ENCODE data around the gene RDH5.
"Not testable (repeated sequence)": the region's sequence is repeated elsewhere in the genome, so short reads cannot be mapped to it uniquely, and the experiment has no call there.

Gene RDH5

GRCh38 chr12:55748230-55748993 lies 28.2 kb downstream of the RDH5 start:
- no peak for DNase-seq

- DNase-seq: no peak
Measured at GRCh38 chr12:55755246-55755645, 35.1 kb downstream of the RDH5 start.

- DNase-seq: no peak
Measured at GRCh38 chr12:55757701-55758100, 37.5 kb downstream of the RDH5 start.

GRCh38 chr12:55758575-55758974 lies 38.4 kb downstream of the RDH5 start:
- DNase-seq: not testable (repeated sequence)

GRCh38 chr12:55760663-55761062 lies 40.5 kb downstream of the RDH5 start:
- no peak for DNase-seq

GRCh38 chr12:55762646-55763045 lies 42.5 kb downstream of the RDH5 start:
- no peak for DNase-seq

- no peak for DNase-seq
Measured at GRCh38 chr12:55765736-55766290, 45.6 kb downstream of the RDH5 start.

GRCh38 chr12:55767156-55767555 lies 47.0 kb downstream of the RDH5 start:
- no peak for DNase-seq

- DNase-seq: no peak
Measured at GRCh38 chr12:55771736-55772135, 51.5 kb downstream of the RDH5 start.
